ENCODE data around the gene MAD1L1. TPM values are rescaled to one million over a fixed set of nuclear protein-coding genes. Genes with fewer than 3 reads are reported as not detected.

Gene MAD1L1
- total RNA-seq, 2 experiments from 2014 or later: 58.3 to 65.3 TPM

DNA sequence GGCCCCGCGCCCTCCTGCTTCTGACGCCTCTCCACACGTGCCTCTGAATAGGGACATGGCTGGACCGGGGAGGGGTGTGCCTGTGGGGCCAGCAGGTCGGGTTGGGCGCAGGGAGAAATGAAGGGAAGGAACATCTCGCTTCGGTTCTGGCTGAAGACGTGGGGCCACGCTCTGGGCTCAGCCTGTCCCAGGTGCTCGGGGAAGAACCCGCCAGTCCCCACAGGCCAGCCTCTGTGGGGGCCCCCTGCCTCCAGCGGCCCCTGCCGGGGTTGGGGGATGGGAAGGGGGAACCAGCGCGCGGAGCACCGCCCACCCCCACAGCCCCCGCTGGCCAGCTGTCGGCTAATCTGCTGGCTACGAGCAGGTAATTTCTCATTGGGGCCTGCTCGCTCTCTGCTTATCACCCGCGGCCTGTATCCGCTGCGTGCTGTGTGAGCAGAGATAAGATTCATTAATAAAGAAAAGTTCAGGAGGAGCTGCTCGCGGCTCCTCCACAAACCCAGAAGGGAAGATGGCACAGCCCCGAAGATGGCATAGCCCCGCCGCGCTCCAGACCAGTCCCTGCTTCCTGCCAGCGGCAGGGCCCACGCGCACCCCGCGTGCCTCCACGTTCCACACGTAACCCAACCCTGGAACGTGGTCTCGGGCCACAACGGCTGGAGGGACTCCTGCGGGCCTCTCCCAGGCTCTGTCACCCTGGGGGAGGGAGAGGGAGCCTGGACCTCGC lies 376.4 kb downstream of the MAD1L1 start:
- ChIA-PET CTCF (ENCODE audit: unreplicated experiment) (no interaction called here), POLR2A (no interaction called here)
- Histone ChIP-seq H3K27ac (ENCODE audit: low read depth, low read length, poor library complexity, severe bottlenecking) (no peak overlapping the region), H2AFZ (ENCODE audit: low read length) (no peak overlapping the region), H3K9me2 (ENCODE audit: insufficient read depth, low read length) (no peaks in the 10 kb centered on the region), H3K9me3 (ENCODE audit: low read length) (no peaks in the 10 kb centered on the region), H4K20me1 (ENCODE audit: insufficient read depth, low read length) (no peaks in the 10 kb centered on the region), H3K79me2 (ENCODE audit: insufficient read depth, low read depth, low read length) (no peaks in the 10 kb centered on the region), H3K4me3 (ENCODE audit: low read depth, low read length, poor library complexity, severe bottlenecking) (no peak overlapping the region), H3K4me1 (ENCODE audit: insufficient read depth, low read length, poor library complexity, severe bottlenecking) (no peaks in the 10 kb centered on the region), H3K36me3 (ENCODE audit: insufficient read depth, low read length) (no peaks in the 10 kb centered on the region), H3K4me2 (ENCODE audit: low read length) (no peak overlapping the region)
- TF ChIP-seq, protein P1, sequence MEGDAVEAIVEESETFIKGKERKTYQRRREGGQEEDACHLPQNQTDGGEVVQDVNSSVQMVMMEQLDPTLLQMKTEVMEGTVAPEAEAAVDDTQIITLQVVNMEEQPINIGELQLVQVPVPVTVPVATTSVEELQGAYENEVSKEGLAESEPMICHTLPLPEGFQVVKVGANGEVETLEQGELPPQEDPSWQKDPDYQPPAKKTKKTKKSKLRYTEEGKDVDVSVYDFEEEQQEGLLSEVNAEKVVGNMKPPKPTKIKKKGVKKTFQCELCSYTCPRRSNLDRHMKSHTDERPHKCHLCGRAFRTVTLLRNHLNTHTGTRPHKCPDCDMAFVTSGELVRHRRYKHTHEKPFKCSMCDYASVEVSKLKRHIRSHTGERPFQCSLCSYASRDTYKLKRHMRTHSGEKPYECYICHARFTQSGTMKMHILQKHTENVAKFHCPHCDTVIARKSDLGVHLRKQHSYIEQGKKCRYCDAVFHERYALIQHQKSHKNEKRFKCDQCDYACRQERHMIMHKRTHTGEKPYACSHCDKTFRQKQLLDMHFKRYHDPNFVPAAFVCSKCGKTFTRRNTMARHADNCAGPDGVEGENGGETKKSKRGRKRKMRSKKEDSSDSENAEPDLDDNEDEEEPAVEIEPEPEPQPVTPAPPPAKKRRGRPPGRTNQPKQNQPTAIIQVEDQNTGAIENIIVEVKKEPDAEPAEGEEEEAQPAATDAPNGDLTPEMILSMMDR (conservative IDR thresholded peaks at IDR 0.05; ENCODE audit: low read length): no peak
- no peak for TF ChIP-seq EZH2phosphoT487 (IDR thresholded peaks at IDR 0.05; ENCODE audit: borderline replicate concordance, low read depth, low read length)
- no peak for DNase-seq (ENCODE audit: low spot score)
- no TSS peak for BruUV-seq (replicated peaks)
- intact Hi-C loops (cut with micrococcal nuclease; ENCODE audit: unreplicated experiment): no loop called here

DNA sequence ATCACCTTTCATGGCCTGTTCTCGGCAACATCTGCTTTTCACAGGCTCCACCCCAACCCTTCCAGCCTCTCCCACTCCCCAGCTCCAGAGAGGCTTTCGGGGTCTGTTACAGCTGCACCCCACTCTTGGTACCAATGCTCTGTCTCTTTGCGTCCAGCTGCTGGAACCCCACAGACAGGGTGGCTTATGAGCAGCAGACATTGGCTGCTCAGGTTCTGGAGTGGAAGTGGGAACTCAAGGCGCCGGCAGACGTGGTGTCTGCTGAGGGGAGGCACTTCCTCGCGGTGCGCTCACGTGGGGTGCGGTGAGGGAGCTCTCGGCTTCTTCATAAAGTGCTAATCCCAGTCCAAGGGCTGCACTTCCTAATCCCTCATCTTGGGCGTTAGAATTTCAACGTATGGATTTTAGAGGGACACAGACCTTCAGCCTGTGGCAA lies 377.0 kb downstream of the MAD1L1 start:
- Histone ChIP-seq H3K4me2 (ENCODE audit: low read length) (no peak overlapping the region), H3K4me3 (ENCODE audit: low read depth, low read length, poor library complexity, severe bottlenecking) (no peak overlapping the region), H3K9me2 (ENCODE audit: insufficient read depth, low read length) (no peaks in the 10 kb centered on the region), H3K27ac (ENCODE audit: low read depth, low read length, poor library complexity, severe bottlenecking) (no peak overlapping the region), H3K79me2 (ENCODE audit: insufficient read depth, low read depth, low read length) (no peaks in the 10 kb centered on the region), H3K4me1 (ENCODE audit: insufficient read depth, low read length, poor library complexity, severe bottlenecking) (no peaks in the 10 kb centered on the region), H4K20me1 (ENCODE audit: insufficient read depth, low read length) (no peaks in the 10 kb centered on the region), H3K36me3 (ENCODE audit: insufficient read depth, low read length) (no peaks in the 10 kb centered on the region), H3K9me3 (ENCODE audit: low read length) (no peaks in the 10 kb centered on the region), H2AFZ (ENCODE audit: low read length) (no peak overlapping the region)
- TF ChIP-seq, protein P1 (conservative IDR thresholded peaks at IDR 0.05; ENCODE audit: low read length): no peak
- TF ChIP-seq EZH2phosphoT487 (IDR thresholded peaks at IDR 0.05; ENCODE audit: borderline replicate concordance, low read depth, low read length): no peak
- DNase-seq (ENCODE audit: low spot score): no peak
- BruUV-seq (replicated peaks): no TSS peak
- intact Hi-C loops (cut with micrococcal nuclease; ENCODE audit: unreplicated experiment): no loop called here
- ChIA-PET POLR2A (no interaction called here), CTCF (ENCODE audit: unreplicated experiment) (no interaction called here)

DNA sequence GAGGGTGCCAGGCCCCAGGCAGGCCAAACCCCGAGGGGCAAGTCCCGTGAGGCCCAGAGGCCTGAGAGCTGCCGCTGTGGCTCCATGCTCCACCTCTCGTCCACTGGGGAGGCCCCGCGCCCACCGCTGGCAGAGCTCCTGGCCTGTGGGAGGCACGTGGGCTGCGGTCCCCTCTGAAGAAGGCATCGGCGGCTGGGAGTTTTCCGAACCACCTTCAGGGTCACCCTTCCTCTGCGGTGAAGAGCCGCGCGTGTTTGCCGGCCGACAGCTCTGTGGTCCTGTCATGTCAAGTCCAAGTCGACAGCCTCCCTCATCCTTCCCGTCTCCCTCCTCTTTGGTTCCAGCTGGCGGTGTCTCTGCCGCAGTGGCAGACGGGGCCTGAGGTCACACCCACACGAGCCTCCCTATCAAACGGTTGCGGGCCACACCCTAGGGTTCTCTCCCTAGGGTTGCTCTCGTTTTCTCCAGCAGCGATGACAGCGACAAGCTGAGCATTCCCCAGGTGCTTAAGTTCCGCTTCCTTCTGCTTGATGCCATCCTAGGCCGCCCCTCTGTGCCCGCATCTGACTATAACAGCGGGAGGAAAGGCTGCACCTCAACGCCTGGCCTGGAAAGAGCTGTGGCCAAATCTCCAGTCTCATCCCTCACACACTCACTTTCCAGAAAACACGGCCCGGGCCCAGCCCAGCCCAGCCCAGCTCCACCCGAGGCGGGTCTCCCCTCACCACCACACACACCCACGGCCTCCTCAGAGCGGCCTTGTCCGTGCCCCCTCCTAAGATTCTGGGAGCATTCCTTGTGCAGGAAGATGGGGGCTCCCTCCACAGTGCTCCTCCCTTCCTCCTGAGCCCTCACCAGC lies 377.6 kb downstream of the MAD1L1 start:
- Histone ChIP-seq H3K27ac (ENCODE audit: low read depth, low read length, poor library complexity, severe bottlenecking) (no peak overlapping the region), H3K4me2 (ENCODE audit: low read length) (no peak overlapping the region), H2AFZ (ENCODE audit: low read length) (no peak overlapping the region), H3K4me3 (ENCODE audit: low read depth, low read length, poor library complexity, severe bottlenecking) (no peak overlapping the region), H3K9me2 (ENCODE audit: insufficient read depth, low read length) (no peaks in the 10 kb centered on the region), H3K36me3 (ENCODE audit: insufficient read depth, low read length) (no peaks in the 10 kb centered on the region), H4K20me1 (ENCODE audit: insufficient read depth, low read length) (no peaks in the 10 kb centered on the region), H3K79me2 (ENCODE audit: insufficient read depth, low read depth, low read length) (no peaks in the 10 kb centered on the region), H3K9me3 (ENCODE audit: low read length) (no peaks in the 10 kb centered on the region), H3K4me1 (ENCODE audit: insufficient read depth, low read length, poor library complexity, severe bottlenecking) (no peaks in the 10 kb centered on the region)
- TF ChIP-seq EZH2phosphoT487 (IDR thresholded peaks at IDR 0.05; ENCODE audit: borderline replicate concordance, low read depth, low read length): no peak
- TF ChIP-seq, protein P1 (conservative IDR thresholded peaks at IDR 0.05; ENCODE audit: low read length): no peak
- ChIA-PET POLR2A (no interaction called here), CTCF (ENCODE audit: unreplicated experiment) (no interaction called here)
- intact Hi-C loops (cut with micrococcal nuclease; ENCODE audit: unreplicated experiment): no loop called here
- DNase-seq (ENCODE audit: low spot score): no peak
- no TSS peak for BruUV-seq (replicated peaks)

All from OCI-LY7 (cell line).